Neural progenitor cell (in vitro differentiated cells): ENCODE data around the gene PLEKHG4B. TPM values are rescaled to one million over a fixed set of nuclear protein-coding genes. Genes with fewer than 3 reads are reported as not detected.

Experiments
- DNase-seq: peaks from one replicate; pipeline ENCODE4 v3.0.0-alpha.2; 2016; ENCODE audit warnings: low spot score
- H2AFZ ChIP-seq: fragments of 200-600 bp; sonication (generic); replicated peaks from 2 replicates; pipeline ENCODE4 v1.6.1; 2016; ENCODE audit warnings: antibody characterized with exemption
- H3F3A ChIP-seq: fragments of 200-600 bp; sonication (generic); 2 replicates; pipeline ENCODE4 v1.6.1; 2016; ENCODE audit warnings: antibody characterized with exemption, low read depth
- H3K27ac ChIP-seq: fragments of 200-600 bp; sonication (generic); 2 replicates; pipeline ENCODE4 v1.5.1; 2016; ENCODE audit warnings: mild to moderate bottlenecking
- H3K27me3 ChIP-seq: fragments of 200-600 bp; sonication (generic); 2 replicates; pipeline ENCODE4 v1.6.1; 2016; ENCODE audit warnings: mild to moderate bottlenecking, moderate library complexity
- H3K36me3 ChIP-seq: fragments of 200-600 bp; sonication (generic); 2 replicates; pipeline ENCODE4 v1.5.1; 2016
- H3K4me1 ChIP-seq: fragments of 200-600 bp; sonication (generic); 2 replicates; pipeline ENCODE4 v1.6.1; 2016; ENCODE audit warnings: mixed run types
- H3K4me2 ChIP-seq: fragments of 200-600 bp; sonication (generic); 2 replicates; pipeline ENCODE4 v1.6.1; 2016
- H3K4me3 ChIP-seq: fragments of 200-600 bp; sonication (generic); 2 replicates; pipeline ENCODE4 v1.5.1; 2016
- H3K79me2 ChIP-seq: fragments of 200-600 bp; sonication (generic); 2 replicates; pipeline ENCODE4 v1.6.1; 2016; ENCODE audit warnings: low read depth
- H3K9ac ChIP-seq: fragments of 200-600 bp; sonication (generic); 2 replicates; pipeline ENCODE4 v1.6.1; 2016
- H3K9me3 ChIP-seq: fragments of 200-600 bp; sonication (generic); 2 replicates; pipeline ENCODE4 v1.5.1; 2016; ENCODE audit warnings: low read depth
- H4K20me1 ChIP-seq: fragments of 200-600 bp; sonication (generic); 2 replicates; pipeline ENCODE4 v1.6.1; 2016; ENCODE audit warnings: low read depth
- H3K27ac Mint-ChIP-seq: 3 replicates; pipeline ENCODE4 v1.8.0; 2021; ENCODE audit warnings: mixed read lengths
- H3K27me3 Mint-ChIP-seq: 2 replicates; pipeline ENCODE4 v1.8.0; 2022; ENCODE audit warnings: low read depth, mild to moderate bottlenecking, inconsistent platforms, moderate library complexity, mixed read lengths; ENCODE audit not compliant: insufficient read depth
- H3K36me3 Mint-ChIP-seq: 3 replicates; pipeline ENCODE4 v1.8.0; 2021; ENCODE audit warnings: mixed read lengths
- H3K4me1 Mint-ChIP-seq: 3 replicates; pipeline ENCODE4 v1.8.0; 2021; ENCODE audit warnings: mixed read lengths
- H3K4me3 Mint-ChIP-seq: 3 replicates; pipeline ENCODE4 v1.8.0; 2021; ENCODE audit warnings: mild to moderate bottlenecking, moderate library complexity, mixed read lengths
- H3K9me3 Mint-ChIP-seq: 3 replicates; pipeline ENCODE4 v1.8.0; 2020; ENCODE audit warnings: mixed read lengths
- EZH2 ChIP-seq: fragments of 200-600 bp; sonication (generic); IDR thresholded peaks from 2 replicates; pipeline ENCODE4 v1.6.1; 2017; ENCODE audit warnings: antibody characterized with exemption, mild to moderate bottlenecking, moderate library complexity
- EZH2phosphoT487 ChIP-seq: fragments of 200-600 bp; sonication (generic); IDR thresholded peaks from 2 replicates; pipeline ENCODE4 v1.6.1; 2017; ENCODE audit warnings: antibody characterized with exemption
- total RNA-seq: library from RNA; depleted of rRNA; stranded (reverse); fragments of >200 nt; gene quantifications from 2 replicates; pipeline ENCODE4 v1.2.3, GENCODE V29; 2015; ENCODE audit warnings: low replicate concordance
- TF ChIP-seq, protein P1 (sequence below): fragments of 200-600 bp; sonication (generic); IDR thresholded peaks from 2 replicates; pipeline ENCODE4 v1.5.1; 2017; ENCODE audit warnings: antibody characterized with exemption, mild to moderate bottlenecking

PLEKHG4B gene
- total RNA-seq, 1 donor from 2014 or later = 28.8 TPM

DNA sequence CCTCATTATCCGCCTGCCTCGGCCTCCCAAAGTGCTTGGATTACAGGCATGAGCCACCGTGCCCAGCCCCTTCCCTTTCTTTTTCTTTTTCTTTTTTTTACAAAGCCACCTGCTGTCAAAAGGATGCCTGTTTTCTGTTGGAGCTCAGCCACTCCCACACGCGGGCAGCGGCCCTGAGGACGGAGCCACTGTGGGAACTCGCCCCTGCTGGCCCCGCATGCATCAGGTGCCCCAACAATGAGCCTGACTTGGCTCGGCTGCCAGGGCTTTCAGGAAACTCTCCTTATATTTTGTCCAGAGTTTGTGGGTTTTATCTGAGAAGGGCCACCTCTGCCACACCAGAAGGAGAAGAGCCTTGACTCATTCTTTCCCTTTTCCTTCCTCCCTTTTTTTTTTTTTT is 62.3 kb downstream of the PLEKHG4B start:
- H3K36me3 Mint-ChIP-seq = peaks cover 43% of the 10 kb centered on the region
- H3K4me1 ChIP-seq = peaks cover 6% of the 10 kb centered on the region
- H3K79me2 ChIP-seq = no peaks in the 10 kb centered on the region
- H2AFZ ChIP-seq = no peak overlapping the region
- peaks cover 2% of the 10 kb centered on the region for H3K27me3 Mint-ChIP-seq
- peak overlapping the region; percentile 64 for H3K4me3 Mint-ChIP-seq
- no peaks in the 10 kb centered on the region for H3K27me3 ChIP-seq
- H3K36me3 ChIP-seq = peaks cover 12% of the 10 kb centered on the region
- peaks cover 14% of the 10 kb centered on the region for H3F3A ChIP-seq
- H3K27ac Mint-ChIP-seq = no peak overlapping the region
- H3K4me2 ChIP-seq = no peak overlapping the region
- H3K9ac ChIP-seq = no peak overlapping the region
- no peaks in the 10 kb centered on the region for H3K9me3 Mint-ChIP-seq
- no peak overlapping the region for H3K27ac ChIP-seq
- no peaks in the 10 kb centered on the region for H3K9me3 ChIP-seq
- H3K4me1 Mint-ChIP-seq = peaks cover 14% of the 10 kb centered on the region
- H3K4me3 ChIP-seq = no peak overlapping the region
- no peaks in the 10 kb centered on the region for H4K20me1 ChIP-seq
- DNase-seq = peak; percentile 60
- TF ChIP-seq, protein P1, sequence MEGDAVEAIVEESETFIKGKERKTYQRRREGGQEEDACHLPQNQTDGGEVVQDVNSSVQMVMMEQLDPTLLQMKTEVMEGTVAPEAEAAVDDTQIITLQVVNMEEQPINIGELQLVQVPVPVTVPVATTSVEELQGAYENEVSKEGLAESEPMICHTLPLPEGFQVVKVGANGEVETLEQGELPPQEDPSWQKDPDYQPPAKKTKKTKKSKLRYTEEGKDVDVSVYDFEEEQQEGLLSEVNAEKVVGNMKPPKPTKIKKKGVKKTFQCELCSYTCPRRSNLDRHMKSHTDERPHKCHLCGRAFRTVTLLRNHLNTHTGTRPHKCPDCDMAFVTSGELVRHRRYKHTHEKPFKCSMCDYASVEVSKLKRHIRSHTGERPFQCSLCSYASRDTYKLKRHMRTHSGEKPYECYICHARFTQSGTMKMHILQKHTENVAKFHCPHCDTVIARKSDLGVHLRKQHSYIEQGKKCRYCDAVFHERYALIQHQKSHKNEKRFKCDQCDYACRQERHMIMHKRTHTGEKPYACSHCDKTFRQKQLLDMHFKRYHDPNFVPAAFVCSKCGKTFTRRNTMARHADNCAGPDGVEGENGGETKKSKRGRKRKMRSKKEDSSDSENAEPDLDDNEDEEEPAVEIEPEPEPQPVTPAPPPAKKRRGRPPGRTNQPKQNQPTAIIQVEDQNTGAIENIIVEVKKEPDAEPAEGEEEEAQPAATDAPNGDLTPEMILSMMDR = no peak
- TF ChIP-seq EZH2phosphoT487 (no peak), EZH2 (no peak)

DNA sequence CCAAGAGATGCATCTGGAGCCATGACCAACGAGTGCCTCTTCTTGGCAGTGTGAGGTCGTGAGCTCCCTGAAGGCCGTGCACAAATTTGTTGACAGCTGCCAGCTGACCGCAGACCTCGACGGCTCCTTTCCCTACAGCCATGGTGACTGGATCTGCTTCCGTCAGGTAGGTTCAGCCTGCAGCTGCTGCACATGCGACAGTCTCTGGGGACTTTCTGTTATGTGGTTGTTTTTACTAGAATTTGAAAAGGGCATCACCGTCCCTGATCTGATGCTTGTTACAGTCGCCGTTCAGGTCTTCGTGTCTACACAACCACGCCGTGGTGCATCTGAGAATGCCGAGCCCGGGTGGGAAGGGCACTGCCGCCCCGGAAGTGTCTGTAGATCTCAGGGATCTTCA is 62.9 kb downstream of the PLEKHG4B start:
- Mint-ChIP-seq H3K4me1 (peaks cover 16% of the 10 kb centered on the region), H3K27ac (no peak overlapping the region), H3K36me3 (peaks cover 41% of the 10 kb centered on the region), H3K27me3 (peaks cover 4% of the 10 kb centered on the region), H3K4me3 (no peak overlapping the region), H3K9me3 (no peaks in the 10 kb centered on the region)
- no peak overlapping the region for H2AFZ ChIP-seq
- H4K20me1 ChIP-seq = no peaks in the 10 kb centered on the region
- no peaks in the 10 kb centered on the region for H3K9me3 ChIP-seq
- H3K27me3 ChIP-seq = no peaks in the 10 kb centered on the region
- peaks cover 12% of the 10 kb centered on the region for H3K36me3 ChIP-seq
- H3K4me1 ChIP-seq = peaks cover 6% of the 10 kb centered on the region
- no peak for TF ChIP-seq EZH2
- no peak overlapping the region for H3K27ac ChIP-seq
- H3F3A ChIP-seq = peaks cover 18% of the 10 kb centered on the region
- no peak overlapping the region for H3K4me2 ChIP-seq
- DNase-seq = no peak
- H3K9ac ChIP-seq = no peak overlapping the region
- no peaks in the 10 kb centered on the region for H3K79me2 ChIP-seq
- H3K4me3 ChIP-seq = no peak overlapping the region

DNA sequence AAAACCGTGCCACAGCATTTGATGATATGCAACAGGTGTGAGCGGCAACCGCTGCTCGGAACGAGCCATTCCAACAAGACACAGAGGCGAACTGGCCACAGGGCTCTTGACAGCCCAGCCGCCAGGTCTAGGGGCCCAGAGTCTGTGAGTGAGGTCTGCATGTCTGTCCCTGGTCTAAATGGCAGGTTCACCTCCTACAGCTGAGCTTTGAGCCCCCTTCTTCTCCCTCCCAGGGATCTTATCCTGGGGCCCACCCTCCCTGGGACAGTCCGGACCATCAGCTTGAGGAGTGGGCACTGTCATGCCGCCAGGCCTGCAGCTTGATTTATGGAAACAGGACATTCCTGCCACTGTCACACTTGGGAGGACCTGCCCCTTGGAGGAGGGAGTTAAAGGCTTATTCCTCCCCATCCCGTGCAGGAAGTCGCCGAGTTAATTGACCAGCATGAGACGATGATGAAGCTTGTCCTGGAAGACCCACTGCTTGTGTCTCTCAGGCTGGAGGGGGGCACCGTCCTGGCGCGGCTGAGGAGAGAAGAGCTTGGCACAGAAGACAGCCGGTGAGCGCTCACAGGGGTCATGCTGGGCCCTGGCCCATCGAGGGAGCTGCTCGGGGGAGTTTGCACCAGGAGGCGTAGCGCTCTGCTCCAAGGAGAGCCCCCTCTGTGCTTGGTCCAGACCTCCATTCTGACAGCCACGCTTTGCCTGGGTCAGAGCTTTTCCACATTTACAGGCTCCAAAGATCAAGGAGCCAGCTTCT is 63.9 kb downstream of the PLEKHG4B start:
- H4K20me1 ChIP-seq = no peaks in the 10 kb centered on the region
- H3K27ac Mint-ChIP-seq = peak overlapping the region; percentile 50
- H3K36me3 ChIP-seq = peaks cover 9% of the 10 kb centered on the region
- no peaks in the 10 kb centered on the region for H3K27me3 ChIP-seq
- no peaks in the 10 kb centered on the region for H3K9me3 Mint-ChIP-seq
- peaks cover 18% of the 10 kb centered on the region for H3F3A ChIP-seq
- H3K4me3 Mint-ChIP-seq = no peak overlapping the region
- H3K79me2 ChIP-seq = no peaks in the 10 kb centered on the region
- no peak overlapping the region for H3K4me3 ChIP-seq
- TF ChIP-seq, protein P1 = no peak
- TF ChIP-seq EZH2phosphoT487 = no peak
- no peak for TF ChIP-seq EZH2
- DNase-seq = no peak
- H2AFZ ChIP-seq = no peak overlapping the region
- no peaks in the 10 kb centered on the region for H3K9me3 ChIP-seq
- H3K27me3 Mint-ChIP-seq = peaks cover 5% of the 10 kb centered on the region
- H3K27ac ChIP-seq = no peak overlapping the region
- H3K4me2 ChIP-seq = no peak overlapping the region
- no peak overlapping the region for H3K9ac ChIP-seq
- peaks cover 20% of the 10 kb centered on the region for H3K4me1 Mint-ChIP-seq
- peaks cover 6% of the 10 kb centered on the region for H3K4me1 ChIP-seq
- peaks cover 42% of the 10 kb centered on the region for H3K36me3 Mint-ChIP-seq

DNA sequence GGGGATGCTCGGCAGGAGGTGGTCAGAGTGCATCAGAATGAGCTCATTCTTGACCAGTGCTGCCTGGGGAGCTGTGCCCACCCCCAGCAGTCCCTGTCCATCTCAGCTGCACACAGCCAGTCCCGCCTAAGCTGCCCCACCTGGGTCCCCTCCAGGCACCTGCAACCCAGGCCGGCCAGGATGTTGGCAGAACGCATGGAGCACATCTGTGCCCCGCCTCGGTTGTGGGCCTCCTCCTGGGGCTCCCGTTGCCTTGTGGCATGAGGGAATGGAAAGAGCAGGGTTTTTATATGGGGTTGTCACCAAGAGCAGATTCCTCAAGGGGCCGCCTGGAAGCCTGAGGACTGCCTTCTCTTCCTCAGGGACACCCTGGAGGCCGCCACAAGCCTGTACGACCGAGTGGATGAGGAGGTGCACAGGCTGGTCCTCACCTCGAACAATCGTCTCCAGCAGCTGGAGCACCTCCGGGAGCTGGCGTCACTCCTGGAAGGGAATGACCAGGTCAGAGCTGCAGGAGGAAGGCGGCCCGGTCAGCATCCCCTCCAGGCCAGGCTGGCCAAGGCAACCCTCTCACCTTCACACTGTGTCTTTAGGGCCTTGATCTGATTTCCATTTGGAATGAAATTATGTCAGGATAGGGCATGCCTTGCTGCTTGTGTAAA is 64.6 kb downstream of the PLEKHG4B start:
- Mint-ChIP-seq H3K27me3 (peaks cover 5% of the 10 kb centered on the region), H3K36me3 (peaks cover 39% of the 10 kb centered on the region), H3K4me1 (peaks cover 20% of the 10 kb centered on the region), H3K4me3 (no peak overlapping the region), H3K9me3 (no peaks in the 10 kb centered on the region), H3K27ac (no peak overlapping the region)
- H4K20me1 ChIP-seq = no peaks in the 10 kb centered on the region
- H3K4me2 ChIP-seq = no peak overlapping the region
- DNase-seq = no peak
- H3K27ac ChIP-seq = no peak overlapping the region
- H3K27me3 ChIP-seq = no peaks in the 10 kb centered on the region
- no peak for TF ChIP-seq EZH2phosphoT487
- TF ChIP-seq, protein P1 = no peak
- TF ChIP-seq EZH2 = no peak
- H3K4me1 ChIP-seq = peaks cover 6% of the 10 kb centered on the region
- no peak overlapping the region for H3K9ac ChIP-seq
- H3K9me3 ChIP-seq = no peaks in the 10 kb centered on the region
- peaks cover 18% of the 10 kb centered on the region for H3F3A ChIP-seq
- H3K79me2 ChIP-seq = no peaks in the 10 kb centered on the region
- no peak overlapping the region for H2AFZ ChIP-seq
- H3K4me3 ChIP-seq = no peak overlapping the region
- H3K36me3 ChIP-seq = peaks cover 3% of the 10 kb centered on the region
